Esophagus muscularis mucosa (tissue), 4 donors: ENCODE results near the gene LFNG. TPM values are rescaled to one million over a fixed set of nuclear protein-coding genes. Genes with fewer than 3 reads are reported as not detected.
A peak's percentile ranks its signal among the peaks of the same experiment; 100 is the strongest.

Experiments
- DNase-seq: peaks from one replicate; pipeline ENCODE4 v3.0.0-alpha.2; 2017; ENCODE audit errors: extremely low spot score
- H3K27ac ChIP-seq, 4 donors: fragments of 200-600 bp; sonication (generic); replicated peaks in 1 of 4; 1 replicate in 3 of 4; 2 replicates in 1 of 4; pipeline ENCODE4 v1.5.1; 2016 to 2019; ENCODE audit warnings: mild to moderate bottlenecking in 1 of 4
- H3K27me3 ChIP-seq, 4 donors: fragments of 200-600 bp; sonication (generic); one replicate each; pipeline versions ENCODE4 v1.5.1 to v1.6.0; 2016 to 2019
- H3K36me3 ChIP-seq, 4 donors: fragments of 200-600 bp; sonication (generic); one replicate each; pipeline ENCODE4 v1.5.1; 2016 to 2019
- H3K4me1 ChIP-seq, 4 donors: fragments of 200-600 bp; sonication (generic); one replicate each; pipeline ENCODE4 v1.5.1; 2016 to 2019
- H3K4me3 ChIP-seq, 4 donors: fragments of 200-600 bp; sonication (generic); 1 replicate in 2 of 4; 2 replicates in 2 of 4; pipeline ENCODE4 v1.5.1; 2016 to 2019; ENCODE audit warnings: mild to moderate bottlenecking in 4 of 4, moderate library complexity in 1 of 4
- H3K9me3 ChIP-seq, 4 donors: fragments of 200-600 bp; sonication (generic); 1 replicate in 3 of 4; 2 replicates in 1 of 4; pipeline ENCODE4 v1.5.1; 2016 to 2019
- EP300 ChIP-seq: sonication (generic); formaldehyde crosslinking; IDR thresholded peaks from one replicate; pipeline ENCODE4 v1.6.1; 2017; ENCODE audit warnings: antibody characterized with exemption
- POLR2A ChIP-seq: fragments of 450-650 bp; IDR thresholded peaks from one replicate; pipeline ENCODE4 v1.6.1; 2017; ENCODE audit warnings: antibody characterized with exemption, moderate library complexity, mild to moderate bottlenecking, low read depth
- POLR2AphosphoS5 ChIP-seq, 2 donors: sonication (generic); formaldehyde crosslinking; IDR thresholded peaks; one replicate each; pipeline ENCODE4 v1.6.1; 2017; ENCODE audit warnings: antibody characterized with exemption in 2 of 2
- WGBS: methylation state at CpG from one replicate; pipeline ENCODE4 v1.1.5; 2018; 5-methylcytosine and 5-hydroxymethylcytosine counted together
- intact Hi-C: fragments of 100-400 bp; cut with DNase I; formaldehyde crosslinking; loops from one replicate; pipeline ENCODE4 v1.15.1; 2023
- total RNA-seq, 4 donors: library from RNA; depleted of rRNA; stranded (reverse); fragments of >200 nt; gene quantifications; one replicate each; pipeline versions ENCODE4 v1.1.0 to v1.2.1, GENCODE V29; 2016
- TF ChIP-seq, protein P1 (sequence below), 3 experiments: fragments of 200-600 bp in 2 of 3; fragments of 450-650 bp in 1 of 3; sonication (generic) in 2 of 3; IDR thresholded peaks; one replicate each; pipeline ENCODE4 v1.5.1; 2017 to 2019; ENCODE audit warnings: antibody characterized with exemption in 3 of 3, mild to moderate bottlenecking in 2 of 3, moderate library complexity in 1 of 3

The LFNG gene
- total RNA-seq, 4 donors from 2014 or later: 6.1 to 10.7 (median 8.3) TPM

DNA sequence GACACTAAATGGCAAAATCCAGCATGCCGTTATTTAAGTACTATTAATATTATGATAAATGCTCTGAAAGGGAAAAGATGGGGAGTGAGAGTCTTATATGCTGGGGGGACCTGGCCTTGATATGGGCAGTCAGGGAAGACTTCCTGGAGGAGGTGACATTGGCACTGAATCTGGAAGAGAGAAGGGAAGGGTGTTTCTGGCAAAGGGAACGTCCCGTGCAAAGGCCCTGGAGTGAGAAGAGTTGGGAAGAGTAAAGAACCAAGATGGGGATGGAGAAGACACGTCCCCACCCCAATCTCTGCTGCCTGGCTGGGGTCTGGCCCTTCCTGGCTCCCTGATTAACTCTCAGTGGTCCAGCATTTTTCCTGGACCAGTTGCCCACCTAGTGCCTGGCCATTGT, 38.4 kb upstream of the LFNG start:
- WGBS: 84% methylated on average over 4 of the region's 4 CpGs
- intact Hi-C loops: no loop called here
- no peak for TF ChIP-seq EP300
- TF ChIP-seq, protein P1, sequence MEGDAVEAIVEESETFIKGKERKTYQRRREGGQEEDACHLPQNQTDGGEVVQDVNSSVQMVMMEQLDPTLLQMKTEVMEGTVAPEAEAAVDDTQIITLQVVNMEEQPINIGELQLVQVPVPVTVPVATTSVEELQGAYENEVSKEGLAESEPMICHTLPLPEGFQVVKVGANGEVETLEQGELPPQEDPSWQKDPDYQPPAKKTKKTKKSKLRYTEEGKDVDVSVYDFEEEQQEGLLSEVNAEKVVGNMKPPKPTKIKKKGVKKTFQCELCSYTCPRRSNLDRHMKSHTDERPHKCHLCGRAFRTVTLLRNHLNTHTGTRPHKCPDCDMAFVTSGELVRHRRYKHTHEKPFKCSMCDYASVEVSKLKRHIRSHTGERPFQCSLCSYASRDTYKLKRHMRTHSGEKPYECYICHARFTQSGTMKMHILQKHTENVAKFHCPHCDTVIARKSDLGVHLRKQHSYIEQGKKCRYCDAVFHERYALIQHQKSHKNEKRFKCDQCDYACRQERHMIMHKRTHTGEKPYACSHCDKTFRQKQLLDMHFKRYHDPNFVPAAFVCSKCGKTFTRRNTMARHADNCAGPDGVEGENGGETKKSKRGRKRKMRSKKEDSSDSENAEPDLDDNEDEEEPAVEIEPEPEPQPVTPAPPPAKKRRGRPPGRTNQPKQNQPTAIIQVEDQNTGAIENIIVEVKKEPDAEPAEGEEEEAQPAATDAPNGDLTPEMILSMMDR (IDR thresholded peaks at IDR 0.05): no peak
- no peak for TF ChIP-seq POLR2AphosphoS5 (IDR thresholded peaks at IDR 0.05)
- no peak for TF ChIP-seq POLR2A
- no peak overlapping the region for H3K27ac ChIP-seq
- H3K27me3 ChIP-seq: peaks cover 0 to 94% (median 14%) of the 10 kb centered on the region in 4 donors
- peaks cover 22 to 32% (median 26%) of the 10 kb centered on the region in 4 donors for H3K4me1 ChIP-seq
- H3K4me3 ChIP-seq: no peak overlapping the region
- H3K9me3 ChIP-seq: peaks cover 0 to 13% (median 11%) of the 10 kb centered on the region in 4 donors
- no peak for DNase-seq
- no peaks in the 10 kb centered on the region for H3K36me3 ChIP-seq

DNA sequence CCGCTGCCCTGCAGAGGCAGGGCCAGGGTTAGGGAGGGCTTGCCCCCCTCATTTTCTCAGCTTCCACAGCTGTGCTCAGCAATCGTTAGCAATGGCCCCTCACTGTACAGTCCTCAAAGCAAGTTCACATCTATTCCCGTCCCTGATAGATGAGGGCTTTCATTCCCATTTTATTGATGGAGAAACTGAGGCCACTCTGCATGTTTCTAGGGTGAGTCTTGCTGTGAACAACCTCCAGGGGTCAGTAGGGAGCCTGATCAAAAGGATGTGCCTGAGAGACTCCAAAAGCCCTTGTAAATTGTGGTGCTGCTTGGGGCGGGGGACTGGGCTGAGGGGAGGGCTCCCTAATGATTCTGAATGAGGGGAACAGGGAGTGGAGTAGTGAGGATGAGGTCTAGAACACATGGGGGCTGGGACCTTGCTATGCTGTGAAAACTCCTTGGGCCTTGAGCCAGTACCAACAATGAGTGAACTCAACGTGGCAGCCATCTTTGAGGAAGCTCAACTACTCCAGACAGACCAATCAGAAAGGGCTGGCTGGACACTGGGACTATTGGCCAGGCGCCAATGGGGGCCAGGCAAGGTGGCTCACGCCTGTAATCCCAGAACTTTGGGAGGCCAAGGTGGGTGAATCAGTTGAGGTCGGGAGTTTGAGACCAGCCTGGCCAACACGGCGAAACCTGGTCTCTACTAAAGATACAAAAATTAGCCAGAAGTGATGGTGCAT, 36.7 kb upstream of the LFNG start:
- DNase-seq: no peak
- Histone ChIP-seq H3K27ac (no peak overlapping the region), H3K27me3 (peaks cover 0 to 89% (median 6%) of the 10 kb centered on the region in 4 donors), H3K4me1 (peaks cover 25 to 28% (median 28%) of the 10 kb centered on the region in 4 donors), H3K4me3 (no peak overlapping the region), H3K36me3 (no peaks in the 10 kb centered on the region), H3K9me3 (peaks cover 0 to 13% (median 11%) of the 10 kb centered on the region in 4 donors)
- TF ChIP-seq EP300 (no peak), POLR2A (no peak), POLR2AphosphoS5 (IDR thresholded peaks at IDR 0.05) (no peak)
- TF ChIP-seq, protein P1 (IDR thresholded peaks at IDR 0.05): no peak
- 73% methylated on average over 10 of the region's 10 CpGs for WGBS
- intact Hi-C loops: no loop called here

DNA sequence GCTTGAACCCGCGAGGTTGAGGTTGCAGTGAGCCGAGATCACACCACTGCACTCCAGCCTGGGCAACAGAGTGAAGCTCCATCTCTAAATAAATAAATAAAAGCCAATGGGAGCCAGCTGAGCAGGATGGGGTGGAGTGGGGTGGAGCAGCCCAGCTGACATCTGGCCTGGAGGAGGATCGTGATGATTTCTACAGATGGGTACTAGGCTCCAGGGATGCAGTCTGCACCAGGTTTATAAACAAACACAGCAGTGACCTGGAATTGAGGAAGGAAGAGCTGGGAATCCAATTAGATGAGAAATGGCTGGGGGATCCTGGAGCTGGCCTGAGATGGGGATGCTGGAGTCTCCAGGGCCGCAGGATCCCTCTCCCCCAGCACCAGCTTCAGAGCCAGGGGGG, 36.1 kb upstream of the LFNG start:
- H3K27me3 ChIP-seq: peaks cover 0 to 88% (median 2%) of the 10 kb centered on the region in 4 donors
- H3K4me1 ChIP-seq: peaks cover 25 to 28% (median 28%) of the 10 kb centered on the region in 4 donors
- WGBS: 43% methylated on average over 5 of the region's 5 CpGs
- peaks cover 0 to 13% (median 11%) of the 10 kb centered on the region in 4 donors for H3K9me3 ChIP-seq
- TF ChIP-seq, protein P1 (IDR thresholded peaks at IDR 0.05): no peak
- TF ChIP-seq POLR2A (no peak), EP300 (no peak), POLR2AphosphoS5 (IDR thresholded peaks at IDR 0.05) (no peak)
- no peaks in the 10 kb centered on the region for H3K36me3 ChIP-seq
- no peak overlapping the region for H3K27ac ChIP-seq
- H3K4me3 ChIP-seq: no peak overlapping the region
- no peak for DNase-seq
- intact Hi-C loops: no loop called here

DNA sequence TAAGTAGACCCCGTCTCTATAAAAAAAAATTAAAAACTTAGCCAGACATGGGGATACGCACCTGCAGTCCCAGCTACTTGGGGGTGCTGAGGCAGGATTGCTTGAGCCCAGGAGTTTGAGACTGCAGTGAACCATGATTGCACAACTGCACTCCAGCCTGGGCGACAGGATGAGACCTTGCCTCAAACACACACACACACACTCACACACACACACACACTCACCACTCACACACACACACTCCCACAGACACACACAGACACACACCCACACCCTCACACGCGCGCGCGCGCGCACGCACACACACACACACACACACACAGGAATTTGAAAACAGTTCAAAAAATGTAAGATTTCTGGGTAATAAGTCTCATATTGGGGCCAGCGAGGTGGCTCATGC, 34.7 kb upstream of the LFNG start:
- WGBS: 81% methylated on average over 11 of the region's 12 CpGs
- Histone ChIP-seq H3K36me3 (no peaks in the 10 kb centered on the region), H3K27ac (no peak overlapping the region), H3K4me3 (no peak overlapping the region), H3K27me3 (peaks cover 0 to 85% (median 0%) of the 10 kb centered on the region in 4 donors), H3K4me1 (peaks cover 30 to 34% (median 32%) of the 10 kb centered on the region in 4 donors), H3K9me3 (peaks cover 0 to 13% (median 11%) of the 10 kb centered on the region in 4 donors)
- no peak for TF ChIP-seq POLR2A
- intact Hi-C loops: no loop called here
- DNase-seq: no peak

DNA sequence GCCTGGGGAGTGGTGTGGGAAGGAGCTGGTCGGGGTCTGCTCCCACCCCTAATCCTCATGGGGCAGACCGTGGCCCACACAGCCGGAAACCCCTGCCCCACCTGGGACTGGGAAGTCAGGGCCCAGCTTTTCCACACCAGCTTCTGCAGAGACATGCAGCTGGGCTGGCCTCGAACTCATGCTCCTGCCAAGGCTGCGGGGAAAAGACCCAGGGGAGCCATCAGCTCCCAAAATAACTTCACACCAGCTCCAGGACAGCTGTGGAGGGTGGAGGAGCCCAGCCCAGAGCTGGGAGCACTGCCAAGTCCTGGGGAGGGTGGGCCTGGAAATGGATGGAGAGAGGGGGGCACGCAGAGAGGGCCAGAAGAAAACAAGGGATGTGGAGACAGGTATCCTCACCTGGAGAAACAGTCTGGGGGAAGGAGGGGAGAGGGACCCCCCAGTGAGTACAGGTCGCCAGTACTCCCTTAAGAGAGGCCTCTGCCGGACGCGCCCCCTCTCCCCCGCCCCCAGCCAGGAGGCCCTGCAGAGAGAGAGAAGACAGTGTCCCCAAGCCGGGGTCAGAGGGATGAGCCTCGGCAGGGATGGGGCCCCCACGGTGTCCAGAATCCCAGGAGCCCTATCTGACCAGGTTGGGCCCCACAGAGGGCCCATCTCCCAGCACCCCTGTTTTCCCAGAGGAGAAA, 31.8 kb upstream of the LFNG start:
- TF ChIP-seq EP300: no peak
- TF ChIP-seq, protein P1 (IDR thresholded peaks at IDR 0.05): no peak
- no peak for TF ChIP-seq POLR2AphosphoS5 (IDR thresholded peaks at IDR 0.05)
- TF ChIP-seq POLR2A: no peak
- peaks cover 0 to 11% (median 10%) of the 10 kb centered on the region in 4 donors for H3K9me3 ChIP-seq
- H3K27ac ChIP-seq: peak overlapping the region in 3 of 4 donors; percentile 34 to 48 (median 36)
- no peak for DNase-seq
- H3K4me1 ChIP-seq: peaks cover 31 to 40% (median 34%) of the 10 kb centered on the region in 4 donors
- H3K27me3 ChIP-seq: peaks cover 0 to 59% (median 0%) of the 10 kb centered on the region in 4 donors
- WGBS: 46% methylated on average over 9 of the region's 14 CpGs
- no peaks in the 10 kb centered on the region for H3K36me3 ChIP-seq
- intact Hi-C loops: no loop called here
- H3K4me3 ChIP-seq: no peak overlapping the region
